MM.1S (cell line): Measurements from ENCODE around the gene PROP1.

Experiments
- EZH2 ChIP-seq: fragments of 300-600 bp; sonication (generic); optimal IDR thresholded peaks from 2 replicates; pipeline ENCODE3; 2017; ENCODE audit warnings: low read depth, mild to moderate bottlenecking, antibody characterized with exemption, low read length, mixed read lengths
- EZH2phosphoT487 ChIP-seq: fragments of 300-600 bp; sonication (generic); IDR thresholded peaks from 2 replicates; pipeline ENCODE4 v1.6.1; 2018; ENCODE audit warnings: antibody characterized with exemption, low read length
- TF ChIP-seq, protein P1 (sequence below): fragments of 300-600 bp; sonication (generic); IDR thresholded peaks from 2 replicates; pipeline ENCODE4 v1.5.1; 2016; ENCODE audit warnings: antibody characterized with exemption, low read length, mixed read lengths

DNA sequence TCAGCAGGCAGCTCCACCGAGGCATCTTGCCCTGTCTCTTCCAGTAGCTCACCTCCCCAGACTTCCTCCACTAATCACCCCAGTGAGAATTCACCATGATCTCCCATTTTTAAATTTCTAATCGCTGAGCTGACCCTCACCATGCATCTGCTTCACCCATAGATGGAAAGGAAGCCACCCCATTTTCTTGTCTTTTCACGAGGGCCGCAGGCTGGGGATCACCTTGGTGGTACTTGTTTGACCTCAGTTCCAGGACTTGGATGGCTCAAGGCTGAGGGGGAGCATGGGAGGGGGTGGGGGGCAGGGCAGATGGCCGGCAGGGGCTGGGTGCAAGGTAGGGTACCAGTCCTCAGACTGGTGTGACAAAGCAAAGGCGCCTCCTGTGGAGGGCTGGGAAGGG lies 3.6 kb downstream of the PROP1 start:
- TF ChIP-seq, protein P1, sequence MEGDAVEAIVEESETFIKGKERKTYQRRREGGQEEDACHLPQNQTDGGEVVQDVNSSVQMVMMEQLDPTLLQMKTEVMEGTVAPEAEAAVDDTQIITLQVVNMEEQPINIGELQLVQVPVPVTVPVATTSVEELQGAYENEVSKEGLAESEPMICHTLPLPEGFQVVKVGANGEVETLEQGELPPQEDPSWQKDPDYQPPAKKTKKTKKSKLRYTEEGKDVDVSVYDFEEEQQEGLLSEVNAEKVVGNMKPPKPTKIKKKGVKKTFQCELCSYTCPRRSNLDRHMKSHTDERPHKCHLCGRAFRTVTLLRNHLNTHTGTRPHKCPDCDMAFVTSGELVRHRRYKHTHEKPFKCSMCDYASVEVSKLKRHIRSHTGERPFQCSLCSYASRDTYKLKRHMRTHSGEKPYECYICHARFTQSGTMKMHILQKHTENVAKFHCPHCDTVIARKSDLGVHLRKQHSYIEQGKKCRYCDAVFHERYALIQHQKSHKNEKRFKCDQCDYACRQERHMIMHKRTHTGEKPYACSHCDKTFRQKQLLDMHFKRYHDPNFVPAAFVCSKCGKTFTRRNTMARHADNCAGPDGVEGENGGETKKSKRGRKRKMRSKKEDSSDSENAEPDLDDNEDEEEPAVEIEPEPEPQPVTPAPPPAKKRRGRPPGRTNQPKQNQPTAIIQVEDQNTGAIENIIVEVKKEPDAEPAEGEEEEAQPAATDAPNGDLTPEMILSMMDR: no peak
- TF ChIP-seq EZH2 (no peak), EZH2phosphoT487 (no peak)
